OCI-LY1 (cell line): ENCODE data around the gene OSBPL1A.

Source experiments
- H2AFZ ChIP-seq: fragments of 200-600 bp; sonication (generic), shearing (Covaris generic); 2 replicates; pipeline ENCODE4 v1.6.0; 2014; ENCODE audit warnings: antibody characterized with exemption, mild to moderate bottlenecking, low read length
- H3F3A ChIP-seq: fragments of 200-600 bp; sonication (generic), shearing (Covaris generic); 2 replicates; pipeline ENCODE4 v1.6.0; 2014; ENCODE audit warnings: mild to moderate bottlenecking, antibody characterized with exemption, low read length, moderate library complexity; ENCODE audit not compliant: insufficient read depth
- H3K27ac ChIP-seq: fragments of 200-600 bp; sonication (generic); 2 replicates; pipeline ENCODE4 v1.5.1; 2014; ENCODE audit warnings: low read length, mixed run types, mild to moderate bottlenecking, low read depth; ENCODE audit not compliant: poor library complexity, severe bottlenecking
- H3K27me3 ChIP-seq: fragments of 200-600 bp; sonication (generic); 2 replicates; pipeline ENCODE4 v1.6.0; 2014; ENCODE audit warnings: antibody characterized with exemption, mild to moderate bottlenecking, low read length, moderate library complexity; ENCODE audit not compliant: insufficient read depth
- H3K36me3 ChIP-seq: fragments of 200-600 bp; sonication (generic); 2 replicates; pipeline ENCODE4 v1.6.1; 2014; ENCODE audit warnings: mild to moderate bottlenecking, antibody characterized with exemption, low read length, moderate library complexity, mixed read lengths; ENCODE audit not compliant: insufficient read depth
- H3K4me1 ChIP-seq: fragments of 200-600 bp; sonication (generic); 2 replicates; pipeline ENCODE4 v1.5.1; 2014; ENCODE audit warnings: mild to moderate bottlenecking, low read length, moderate library complexity; ENCODE audit not compliant: insufficient read depth, severe bottlenecking
- H3K4me2 ChIP-seq: fragments of 200-600 bp; sonication (generic), shearing (Covaris generic); 2 replicates; pipeline ENCODE4 v1.6.1; 2014; ENCODE audit warnings: low read length
- H3K4me3 ChIP-seq: fragments of 200-600 bp; sonication (generic); 2 replicates; pipeline ENCODE4 v1.5.1; 2014; ENCODE audit warnings: low read length, low read depth, mild to moderate bottlenecking, mixed read lengths; ENCODE audit not compliant: poor library complexity, severe bottlenecking
- H3K79me2 ChIP-seq: fragments of 200-600 bp; shearing (Covaris generic); 2 replicates; pipeline ENCODE4 v1.6.1; 2016; ENCODE audit warnings: mixed run types, low read length, mixed read lengths; ENCODE audit not compliant: insufficient read depth
- H3K9ac ChIP-seq: fragments of 200-600 bp; sonication (generic), shearing (Covaris generic); 2 replicates; pipeline ENCODE4 v1.6.1; 2014; ENCODE audit warnings: mild to moderate bottlenecking, low read length, mixed read lengths
- H3K9me2 ChIP-seq: fragments of 200-600 bp; sonication (generic), shearing (Covaris generic); 2 replicates; pipeline ENCODE4 v1.6.1; 2014; ENCODE audit warnings: low read depth, mild to moderate bottlenecking, low read length, mixed read lengths
- H3K9me3 ChIP-seq: fragments of 200-600 bp; shearing (Covaris generic); 2 replicates; pipeline ENCODE4 v1.6.1; 2014; ENCODE audit warnings: low read length, mixed read lengths
- H4K20me1 ChIP-seq: fragments of 200-600 bp; sonication (generic), shearing (Covaris generic); 2 replicates; pipeline ENCODE4 v1.6.0; 2016; ENCODE audit warnings: mild to moderate bottlenecking, low read length; ENCODE audit not compliant: insufficient read depth
- CTCF ChIP-seq: fragments of 200-600 bp; sonication (generic), shearing (Covaris generic); IDR thresholded peaks from 2 replicates; pipeline ENCODE4 v1.5.1; 2017; ENCODE audit warnings: mild to moderate bottlenecking, antibody characterized with exemption, low read length, moderate library complexity, mixed read lengths
- EZH2 ChIP-seq: fragments of 200-600 bp; sonication (generic), shearing (Covaris generic); IDR thresholded peaks from 2 replicates; pipeline ENCODE4 v1.8.0; 2017; ENCODE audit warnings: borderline replicate concordance, mixed run types, mild to moderate bottlenecking, antibody characterized with exemption, low read length, moderate library complexity, mixed read lengths

Gene OSBPL1A

DNA sequence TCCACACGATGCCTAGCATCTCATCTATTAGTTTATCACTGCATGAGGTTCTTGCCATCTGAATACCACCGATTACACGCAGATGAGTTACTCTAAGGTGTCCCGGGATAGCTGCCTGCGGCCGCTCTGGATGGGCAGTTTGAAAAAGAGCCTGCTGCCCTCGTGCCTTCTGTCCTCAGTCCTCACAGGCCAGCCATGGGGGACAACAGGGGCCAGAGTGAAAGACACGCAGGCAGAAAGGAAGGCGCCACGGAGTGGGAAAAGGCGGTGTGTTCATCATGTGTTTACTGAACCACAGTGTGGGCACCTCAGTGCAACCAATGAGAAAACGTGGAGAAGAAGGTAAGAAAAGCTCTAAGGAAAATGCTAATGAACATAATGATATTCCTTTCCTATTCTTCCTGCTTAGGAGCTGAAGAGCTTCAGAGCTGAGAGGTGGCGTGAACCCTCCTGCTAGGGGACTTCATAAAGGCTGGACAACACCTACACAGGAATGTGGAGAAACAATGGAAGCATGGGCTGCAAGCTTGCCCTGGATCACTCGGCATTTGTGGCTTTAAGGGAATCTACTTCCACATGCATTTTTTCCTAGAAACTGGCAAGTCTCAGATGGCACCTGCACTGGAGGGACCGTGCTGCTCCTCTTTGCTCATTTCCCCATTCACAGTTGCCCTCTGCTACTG lies 207.8 kb downstream of the OSBPL1A start:
- Histone ChIP-seq H2AFZ (no peak overlapping the region), H3K36me3 (no peaks in the 10 kb centered on the region), H3K27ac (no peak overlapping the region), H3K27me3 (no peaks in the 10 kb centered on the region), H3K9me2 (no peaks in the 10 kb centered on the region), H3K79me2 (no peaks in the 10 kb centered on the region), H3K9ac (no peak overlapping the region), H3K4me3 (no peak overlapping the region), H3K9me3 (no peaks in the 10 kb centered on the region), H3K4me2 (no peak overlapping the region), H4K20me1 (no peaks in the 10 kb centered on the region), H3F3A (no peaks in the 10 kb centered on the region), H3K4me1 (no peaks in the 10 kb centered on the region)
- TF ChIP-seq CTCF (no peak), EZH2 (no peak)

DNA sequence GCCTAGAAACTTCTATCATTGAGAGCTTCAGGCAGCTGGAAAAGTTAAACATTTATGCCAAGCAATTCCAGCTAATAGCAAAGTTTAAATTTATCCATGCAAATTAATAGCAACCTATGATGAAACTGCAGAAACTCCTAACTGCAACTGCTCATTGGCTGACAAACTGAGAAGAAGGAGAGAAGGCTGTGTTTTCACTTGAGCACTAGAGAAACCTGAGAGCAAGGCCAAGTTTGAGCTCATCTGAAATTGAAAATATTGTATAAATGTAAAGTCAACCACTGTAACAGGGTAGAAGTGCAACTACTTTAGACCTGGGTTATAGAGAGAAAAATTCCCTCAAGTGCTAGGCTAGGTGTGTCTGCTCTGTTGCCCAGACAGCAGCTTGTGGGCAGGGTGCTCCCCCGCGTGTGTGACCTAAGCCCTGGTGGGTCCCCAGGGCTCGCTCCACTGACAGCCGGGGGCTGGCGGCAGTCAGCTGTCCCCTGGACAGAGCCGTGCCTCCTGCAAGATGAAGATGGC lies 208.6 kb downstream of the OSBPL1A start:
- Histone ChIP-seq H3K27ac (no peak overlapping the region), H3K79me2 (no peaks in the 10 kb centered on the region), H3K4me3 (no peak overlapping the region), H3K9ac (no peak overlapping the region), H3K4me2 (no peak overlapping the region), H2AFZ (no peak overlapping the region), H3K36me3 (no peaks in the 10 kb centered on the region), H4K20me1 (no peaks in the 10 kb centered on the region), H3K4me1 (no peaks in the 10 kb centered on the region), H3K9me3 (no peaks in the 10 kb centered on the region), H3F3A (no peaks in the 10 kb centered on the region), H3K27me3 (no peaks in the 10 kb centered on the region), H3K9me2 (no peaks in the 10 kb centered on the region)
- TF ChIP-seq CTCF (no peak), EZH2 (no peak)

DNA sequence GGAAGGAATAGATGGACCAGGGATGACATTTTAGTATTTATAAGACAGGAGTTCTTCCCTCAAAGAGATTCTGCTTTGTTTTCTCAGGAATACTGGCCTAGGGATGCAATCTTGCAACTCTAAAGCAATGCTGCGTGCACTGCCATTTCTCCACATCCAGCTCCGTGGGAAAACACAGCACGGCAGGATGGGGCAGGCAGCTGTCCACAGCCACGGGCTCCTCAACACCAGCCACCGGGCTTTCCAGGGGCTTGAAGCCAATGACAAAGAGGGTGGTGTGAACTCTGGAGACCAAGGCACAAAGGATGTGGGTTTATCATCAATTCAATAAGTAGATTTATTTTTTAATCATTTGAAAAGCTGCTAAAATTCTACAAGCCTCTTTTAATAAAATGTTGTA lies 209.5 kb downstream of the OSBPL1A start:
- no peaks in the 10 kb centered on the region for H3F3A ChIP-seq
- no peaks in the 10 kb centered on the region for H3K9me3 ChIP-seq
- no peak overlapping the region for H2AFZ ChIP-seq
- no peak overlapping the region for H3K4me2 ChIP-seq
- H3K4me1 ChIP-seq, result no peaks in the 10 kb centered on the region
- H3K27ac ChIP-seq, result no peak overlapping the region
- TF ChIP-seq CTCF, result no peak
- no peak for TF ChIP-seq EZH2
- H3K27me3 ChIP-seq, result no peaks in the 10 kb centered on the region
- H4K20me1 ChIP-seq, result no peaks in the 10 kb centered on the region
- H3K36me3 ChIP-seq, result no peaks in the 10 kb centered on the region
- no peak overlapping the region for H3K4me3 ChIP-seq
- no peaks in the 10 kb centered on the region for H3K79me2 ChIP-seq
- H3K9me2 ChIP-seq, result no peaks in the 10 kb centered on the region
- no peak overlapping the region for H3K9ac ChIP-seq
